ENCODE measurements around the gene SYCP2.

DNA sequence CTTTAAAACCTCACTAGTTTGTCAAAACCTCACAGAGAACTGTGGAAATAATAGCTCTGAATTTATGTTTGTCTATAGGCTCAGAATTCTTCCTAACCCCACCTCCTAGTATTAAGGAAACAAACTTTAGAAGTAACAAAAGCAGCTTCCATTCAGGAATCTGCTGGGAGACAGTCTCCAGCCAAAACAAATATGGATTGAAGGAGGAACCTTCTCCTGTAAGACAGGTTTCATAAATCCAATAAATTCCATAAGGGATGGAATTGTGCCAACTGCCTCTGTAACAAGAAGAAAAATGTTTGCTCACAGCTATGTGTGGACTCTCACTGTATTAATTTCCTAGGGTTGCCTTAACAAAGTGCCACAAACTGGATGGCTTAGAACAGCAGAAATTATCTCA, 7.5 kb downstream of the SYCP2 start:
- TF ChIP-seq, protein P1, sequence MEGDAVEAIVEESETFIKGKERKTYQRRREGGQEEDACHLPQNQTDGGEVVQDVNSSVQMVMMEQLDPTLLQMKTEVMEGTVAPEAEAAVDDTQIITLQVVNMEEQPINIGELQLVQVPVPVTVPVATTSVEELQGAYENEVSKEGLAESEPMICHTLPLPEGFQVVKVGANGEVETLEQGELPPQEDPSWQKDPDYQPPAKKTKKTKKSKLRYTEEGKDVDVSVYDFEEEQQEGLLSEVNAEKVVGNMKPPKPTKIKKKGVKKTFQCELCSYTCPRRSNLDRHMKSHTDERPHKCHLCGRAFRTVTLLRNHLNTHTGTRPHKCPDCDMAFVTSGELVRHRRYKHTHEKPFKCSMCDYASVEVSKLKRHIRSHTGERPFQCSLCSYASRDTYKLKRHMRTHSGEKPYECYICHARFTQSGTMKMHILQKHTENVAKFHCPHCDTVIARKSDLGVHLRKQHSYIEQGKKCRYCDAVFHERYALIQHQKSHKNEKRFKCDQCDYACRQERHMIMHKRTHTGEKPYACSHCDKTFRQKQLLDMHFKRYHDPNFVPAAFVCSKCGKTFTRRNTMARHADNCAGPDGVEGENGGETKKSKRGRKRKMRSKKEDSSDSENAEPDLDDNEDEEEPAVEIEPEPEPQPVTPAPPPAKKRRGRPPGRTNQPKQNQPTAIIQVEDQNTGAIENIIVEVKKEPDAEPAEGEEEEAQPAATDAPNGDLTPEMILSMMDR (optimal IDR thresholded peaks at IDR 0.05 in 1 of 3, IDR thresholded peaks at IDR 0.05 in 1 of 3, conservative IDR thresholded peaks at IDR 0.05 in 1 of 3; ENCODE audit: extremely low read depth in 1 of 3, insufficient read depth in 2 of 3, low read length in 3 of 3), result no peak
- no peak for TF ChIP-seq EZH2 (IDR thresholded peaks at IDR 0.05; ENCODE audit: low read length)

All from keratinocyte (primary cell).